Thoracic aorta (tissue), 2 donors: ENCODE data around the gene CUX1. TPM values are rescaled to one million over a fixed set of nuclear protein-coding genes. Genes with fewer than 3 reads are reported as not detected.
A peak's percentile ranks its signal among the peaks of the same experiment; 100 is the strongest.

Source experiments
- ATAC-seq: fragments of 150-250 bp; one replicate; pipeline ENCODE4 v1.8.0; 2017; ENCODE audit warnings: low read depth; ENCODE audit not compliant: insufficient number of reproducible peaks, low FRiP score
- DNase-seq: peaks from one replicate; pipeline ENCODE4 v3.0.0-alpha.2; 2020; ENCODE audit warnings: low spot score
- H3K27ac ChIP-seq, 2 donors: fragments of 200-600 bp; sonication (generic); 1 replicate in 1 of 2; 2 replicates in 1 of 2; pipeline ENCODE4 v1.5.1; 2016; ENCODE audit warnings: mild to moderate bottlenecking in 2 of 2, moderate library complexity in 2 of 2
- H3K27me3 ChIP-seq: fragments of 200-600 bp; sonication (generic); replicated peaks from 2 replicates; pipeline ENCODE4 v1.6.0; 2016; ENCODE audit warnings: mild to moderate bottlenecking; ENCODE audit not compliant: insufficient read depth
- H3K36me3 ChIP-seq: fragments of 200-600 bp; sonication (generic); one replicate; pipeline ENCODE4 v1.5.1; 2016
- H3K4me1 ChIP-seq, 2 donors: fragments of 200-600 bp; sonication (generic); 1 replicate in 1 of 2; 2 replicates in 1 of 2; pipeline versions ENCODE4 v1.5.1 to v1.6.0; 2016; ENCODE audit warnings: low read depth in 2 of 2, mild to moderate bottlenecking in 1 of 2; ENCODE audit not compliant: control insufficient read depth in 1 of 2
- H3K4me3 ChIP-seq: fragments of 200-600 bp; sonication (generic); 2 replicates; pipeline ENCODE4 v1.5.1; 2016; ENCODE audit warnings: mild to moderate bottlenecking
- H3K9me3 ChIP-seq: fragments of 200-600 bp; sonication (generic); 2 replicates; pipeline ENCODE4 v1.5.1; 2016
- CTCF ChIP-seq: fragments of 200-600 bp; sonication (generic); IDR thresholded peaks from one replicate; pipeline ENCODE4 v1.5.1; 2019; ENCODE audit warnings: antibody characterized with exemption
- total RNA-seq, 2 donors: library from RNA; depleted of rRNA; stranded (reverse); fragments of >200 nt; gene quantifications; one replicate each; pipeline versions ENCODE4 v1.1.0 to v1.2.3, GENCODE V29; 2016

Gene CUX1
- total RNA-seq, 2 donors from 2014 or later = 85.0 to 179 TPM

- Histone ChIP-seq H3K36me3 (no peaks in the 10 kb centered on the region), H3K9me3 (no peaks in the 10 kb centered on the region), H3K4me3 (no peak overlapping the region), H3K27me3 (no peaks in the 10 kb centered on the region), H3K27ac (no peak overlapping the region), H3K4me1 (no peaks in the 10 kb centered on the region)
- peak; percentile 88 for TF ChIP-seq CTCF
- ATAC-seq (no peak), DNase-seq (no peak)
Measured at GRCh38 chr7:102272075-102272916, 454.9 kb downstream of the CUX1 start.

GRCh38 chr7:102272917-102273748 lies 455.7 kb downstream of the CUX1 start:
- H3K36me3 ChIP-seq = no peaks in the 10 kb centered on the region
- DNase-seq (no peak), ATAC-seq (no peak)
- no peaks in the 10 kb centered on the region for H3K9me3 ChIP-seq
- H3K27me3 ChIP-seq = no peaks in the 10 kb centered on the region
- H3K27ac ChIP-seq = no peak overlapping the region
- no peak for TF ChIP-seq CTCF
- no peak overlapping the region for H3K4me3 ChIP-seq
- H3K4me1 ChIP-seq = no peaks in the 10 kb centered on the region

- no peak for TF ChIP-seq CTCF
- Histone ChIP-seq H3K36me3 (no peaks in the 10 kb centered on the region), H3K27ac (no peak overlapping the region), H3K9me3 (no peaks in the 10 kb centered on the region), H3K27me3 (no peaks in the 10 kb centered on the region), H3K4me1 (no peaks in the 10 kb centered on the region), H3K4me3 (no peak overlapping the region)
- no peak for ATAC-seq
- no peak for DNase-seq
Measured at GRCh38 chr7:102273749-102274712, 456.6 kb downstream of the CUX1 start.

DNA sequence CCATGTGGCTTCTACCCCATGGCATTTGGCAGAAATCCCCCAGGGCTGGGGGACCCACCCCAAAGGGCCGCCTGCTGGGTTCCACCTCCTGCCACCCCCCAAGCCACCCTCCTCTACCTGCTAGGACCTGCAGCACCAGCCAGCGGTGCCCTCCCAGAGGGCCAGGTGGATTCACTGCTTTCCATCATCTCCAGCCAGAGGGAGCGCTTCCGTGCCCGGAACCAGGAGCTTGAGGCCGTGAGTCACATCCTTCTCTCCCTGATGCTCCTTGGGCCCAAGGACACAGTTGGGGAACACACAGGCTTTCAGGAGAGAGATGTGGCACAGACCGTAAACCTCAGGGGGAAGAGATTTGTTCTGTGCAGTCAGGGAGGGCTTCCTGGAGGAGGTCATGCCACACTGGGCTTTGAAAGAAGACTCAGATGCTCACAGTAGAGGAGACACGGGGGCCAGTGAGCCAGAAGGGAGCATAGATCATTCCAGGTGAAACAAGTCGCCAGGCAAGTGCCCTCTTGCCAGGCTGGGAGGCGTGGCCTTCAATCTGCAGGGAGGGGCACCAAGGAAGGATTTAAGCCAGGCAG lies 457.8 kb downstream of the CUX1 start:
- TF ChIP-seq CTCF = no peak
- no peak overlapping the region for H3K27ac ChIP-seq

More for the DNA sequence above, 457.8 kb downstream of the CUX1 start:
- ATAC-seq = no peak
- no peaks in the 10 kb centered on the region for H3K9me3 ChIP-seq
- DNase-seq = no peak
- H3K4me3 ChIP-seq = no peak overlapping the region
- no peaks in the 10 kb centered on the region for H3K36me3 ChIP-seq
- no peaks in the 10 kb centered on the region for H3K27me3 ChIP-seq
- H3K4me1 ChIP-seq = no peaks in the 10 kb centered on the region
